Suprapubic skin (tissue), 4 donors: ENCODE data around the gene C3. TPM values are rescaled to one million over a fixed set of nuclear protein-coding genes. Genes with fewer than 3 reads are reported as not detected.

Experiments used
- DNase-seq, 2 donors: peaks; one replicate each; pipeline ENCODE4 v3.0.0-alpha.2; 2019; ENCODE audit warnings: low spot score in 2 of 2
- H3K27ac ChIP-seq: fragments of 200-600 bp; sonication (generic); one replicate; pipeline ENCODE4 v1.5.1; 2019
- H3K27me3 ChIP-seq: fragments of 200-600 bp; sonication (generic); one replicate; pipeline ENCODE4 v1.5.1; 2019
- H3K36me3 ChIP-seq: fragments of 200-600 bp; sonication (generic); one replicate; pipeline ENCODE4 v1.5.1; 2019
- H3K4me1 ChIP-seq: fragments of 200-600 bp; sonication (generic); one replicate; pipeline ENCODE4 v1.5.1; 2019
- H3K4me3 ChIP-seq: fragments of 200-600 bp; sonication (generic); one replicate; pipeline ENCODE4 v1.5.1; 2019; ENCODE audit warnings: mild to moderate bottlenecking
- H3K9me3 ChIP-seq: fragments of 200-600 bp; sonication (generic); one replicate; pipeline ENCODE4 v1.5.1; 2019
- CTCF ChIP-seq, 2 donors: fragments of 200-600 bp in 1 of 2; fragments of 450-650 bp in 1 of 2; sonication (generic) in 1 of 2; IDR thresholded peaks; one replicate each; pipeline ENCODE4 v1.5.1; 2016 to 2019; ENCODE audit warnings: antibody characterized with exemption in 2 of 2, mild to moderate bottlenecking in 1 of 2, moderate library complexity in 1 of 2
- EP300 ChIP-seq: sonication (generic); formaldehyde crosslinking; IDR thresholded peaks from one replicate; pipeline ENCODE4 v1.6.1; 2017; ENCODE audit warnings: antibody characterized with exemption
- POLR2A ChIP-seq, 2 donors: fragments of 450-650 bp; IDR thresholded peaks; one replicate each; pipeline ENCODE4 v1.6.1; 2017; ENCODE audit warnings: antibody characterized with exemption in 2 of 2, mild to moderate bottlenecking in 2 of 2, moderate library complexity in 2 of 2
- POLR2AphosphoS5 ChIP-seq, 3 donors: sonication (generic); formaldehyde crosslinking; IDR thresholded peaks; one replicate each; pipeline ENCODE4 v1.6.1; 2017; ENCODE audit warnings: antibody characterized with exemption in 3 of 3
- WGBS: methylation state at CpG from one replicate; pipeline ENCODE4 v1.1.5; 2018; 5-methylcytosine and 5-hydroxymethylcytosine counted together
- total RNA-seq, 4 donors: library from RNA; depleted of rRNA; stranded (reverse); fragments of >200 nt; gene quantifications; one replicate each; pipeline ENCODE4 v1.1.0, GENCODE V29; 2016

Gene C3
- total RNA-seq, 4 donors from 2014 or later = 55.3 to 109 (median 86.8) TPM

GRCh38 chr19:6743714-6744380, 23.4 kb upstream of the C3 start:
- Histone ChIP-seq H3K4me3 (peak overlapping the region; percentile 21), H3K27ac (peak overlapping the region; percentile 84), H3K36me3 (peaks cover 41% of the 10 kb centered on the region), H3K27me3 (no peaks in the 10 kb centered on the region), H3K4me1 (peaks cover 49% of the 10 kb centered on the region), H3K9me3 (no peaks in the 10 kb centered on the region)
- TF ChIP-seq POLR2AphosphoS5 (IDR thresholded peaks at IDR 0.05) (no peak), CTCF (IDR thresholded peaks at IDR 0.05) (no peak), POLR2A (IDR thresholded peaks at IDR 0.05) (no peak), EP300 (no peak)
- DNase-seq = no peak
- WGBS = 89% methylated on average over 15 of the region's 15 CpGs

- 86% methylated on average over 7 of the region's 7 CpGs for WGBS
- TF ChIP-seq CTCF (IDR thresholded peaks at IDR 0.05) (no peak), POLR2A (IDR thresholded peaks at IDR 0.05) (no peak), EP300 (no peak), POLR2AphosphoS5 (IDR thresholded peaks at IDR 0.05) (no peak)
- DNase-seq = no peak
- Histone ChIP-seq H3K9me3 (no peaks in the 10 kb centered on the region), H3K27ac (peak overlapping the region; percentile 16), H3K4me3 (no peak overlapping the region), H3K36me3 (peaks cover 35% of the 10 kb centered on the region), H3K4me1 (peaks cover 56% of the 10 kb centered on the region), H3K27me3 (no peaks in the 10 kb centered on the region)
These were observed 22.6 kb upstream of the C3 start for GRCh38 chr19:6743066-6743465.

- Histone ChIP-seq H3K27ac (peak overlapping the region; percentile 85), H3K36me3 (peaks cover 16% of the 10 kb centered on the region), H3K27me3 (no peaks in the 10 kb centered on the region), H3K4me1 (peaks cover 66% of the 10 kb centered on the region), H3K4me3 (peak overlapping the region; percentile 93), H3K9me3 (no peaks in the 10 kb centered on the region)
- WGBS = 4% methylated on average over 15 of the region's 46 CpGs
- DNase-seq = peak in 1 of 2 donors; percentile 86
- TF ChIP-seq EP300 = no peak
- TF ChIP-seq POLR2A (IDR thresholded peaks at IDR 0.05) = no peak
- no peak for TF ChIP-seq CTCF (IDR thresholded peaks at IDR 0.05)
- no peak for TF ChIP-seq POLR2AphosphoS5 (IDR thresholded peaks at IDR 0.05)
These were observed 20.3 kb upstream of the C3 start for GRCh38 chr19:6740589-6741343.

GRCh38 chr19:6739883-6740588, 19.6 kb upstream of the C3 start:
- H3K4me3 ChIP-seq = peak overlapping the region; percentile 93
- DNase-seq = no peak
- WGBS = 0% methylated on average over 8 of the region's 34 CpGs
- H3K27me3 ChIP-seq = no peaks in the 10 kb centered on the region
- TF ChIP-seq POLR2AphosphoS5 (IDR thresholded peaks at IDR 0.05) (no peak), POLR2A (IDR thresholded peaks at IDR 0.05) (no peak), CTCF (IDR thresholded peaks at IDR 0.05) (no peak), EP300 (no peak)
- H3K27ac ChIP-seq = peak overlapping the region; percentile 85
- H3K4me1 ChIP-seq = peaks cover 60% of the 10 kb centered on the region
- H3K9me3 ChIP-seq = no peaks in the 10 kb centered on the region
- H3K36me3 ChIP-seq = peaks cover 15% of the 10 kb centered on the region
